Testis (tissue), 3 donors: ENCODE measurements around the gene ATRNL1. TPM values are rescaled to one million over a fixed set of nuclear protein-coding genes. Genes with fewer than 3 reads are reported as not detected.
"Not testable (repeated sequence)": the region's sequence is repeated elsewhere in the genome, so short reads cannot be mapped to it uniquely, and the experiment has no call there.

Source experiments
- DNase-seq: peaks from one replicate; pipeline ENCODE4 v3.0.0-alpha.2; 2019
- H3K27ac ChIP-seq, 2 donors: fragments of 200-600 bp; sonication (generic); one replicate each; pipeline ENCODE4 v1.5.1; 2019
- H3K27me3 ChIP-seq: fragments of 200-600 bp; sonication (generic); one replicate; pipeline ENCODE4 v1.5.1; 2019
- H3K36me3 ChIP-seq: fragments of 200-600 bp; sonication (generic); one replicate; pipeline ENCODE4 v1.5.1; 2017; ENCODE audit warnings: low read depth; ENCODE audit errors: missing control alignments
- H3K4me1 ChIP-seq: fragments of 200-600 bp; sonication (generic); one replicate; pipeline ENCODE4 v1.5.1; 2019
- H3K4me3 ChIP-seq, 2 donors: fragments of 200-600 bp; sonication (generic); one replicate each; pipeline ENCODE4 v1.5.1; 2017 to 2019
- H3K9me3 ChIP-seq: fragments of 200-600 bp; sonication (generic); one replicate; pipeline ENCODE4 v1.5.1; 2017
- CTCF ChIP-seq, 3 experiments: fragments of 450-650 bp in 2 of 3; fragments of 200-600 bp in 1 of 3; sonication (generic) in 1 of 3; IDR thresholded peaks; one replicate each; pipeline ENCODE4 v1.5.1; 2016 to 2019; ENCODE audit warnings: antibody characterized with exemption in 3 of 3, mild to moderate bottlenecking in 2 of 3, moderate library complexity in 1 of 3
- POLR2A ChIP-seq: fragments of 450-650 bp; IDR thresholded peaks from one replicate; pipeline ENCODE4 v1.6.1; 2017; ENCODE audit warnings: antibody characterized with exemption, mild to moderate bottlenecking, moderate library complexity
- whole genome bisulfite sequencing, 2 donors: methylation state at CpG; one replicate each; pipeline ENCODE4 v1.1.5; 2018; 5-methylcytosine and 5-hydroxymethylcytosine counted together
- intact Hi-C: fragments of 100-400 bp; cut with DNase I; formaldehyde crosslinking; loops from one replicate; pipeline ENCODE4 v1.15.1; 2023; ENCODE audit warnings: low total_unique reads
- polyA plus RNA-seq: library from polyadenylated mRNA; stranded (reverse); fragments of 350-450 nt; fragmentation: Illumina TruSeq; extraction: RNeasy Lipid Tissue Mini Kit (QIAGEN cat#74804); gene quantifications from one replicate; pipeline ENCODE4 v1.2.3, GENCODE V29; 2014; ENCODE audit warnings: low read depth, low replicate concordance; ENCODE audit not compliant: insufficient read depth
- total RNA-seq, 2 donors: library from RNA; depleted of rRNA; stranded (reverse); fragments of >200 nt; gene quantifications; one replicate each; pipeline ENCODE4 v1.2.3, GENCODE V29; 2016

ATRNL1 gene
- total and polyA plus RNA-seq, 3 donors from 2014 or later = 32.4 to 61.3 (median 45.7) TPM

GRCh38 chr10:115814542-115814941 lies 721.4 kb downstream of the ATRNL1 start:
- H3K27ac ChIP-seq = no peak overlapping the region
- no peak for TF ChIP-seq POLR2A
- no peak for TF ChIP-seq CTCF (IDR thresholded peaks at IDR 0.05)
- 33 to 43% methylated on average over 2 of the region's 2 CpGs for WGBS, 2 donors
- no peaks in the 10 kb centered on the region for H3K9me3 ChIP-seq
- no peaks in the 10 kb centered on the region for H3K36me3 ChIP-seq
- H3K27me3 ChIP-seq = no peaks in the 10 kb centered on the region
- no peak for DNase-seq
- H3K4me3 ChIP-seq = no peak overlapping the region
- intact Hi-C loops = no loop called here
- no peaks in the 10 kb centered on the region for H3K4me1 ChIP-seq

GRCh38 chr10:115818012-115818411 lies 724.8 kb downstream of the ATRNL1 start:
- Histone ChIP-seq H3K36me3 (no peaks in the 10 kb centered on the region), H3K4me1 (no peaks in the 10 kb centered on the region), H3K4me3 (no peak overlapping the region), H3K27ac (no peak overlapping the region), H3K9me3 (no peaks in the 10 kb centered on the region), H3K27me3 (no peaks in the 10 kb centered on the region)
- no peak for DNase-seq
- TF ChIP-seq CTCF (IDR thresholded peaks at IDR 0.05) (no peak), POLR2A (no peak)
- WGBS, 2 donors = 46 to 47% methylated on average over 2 of the region's 2 CpGs
- intact Hi-C loops = no loop called here

- Histone ChIP-seq H3K4me1 (no peaks in the 10 kb centered on the region), H3K4me3 (no peak overlapping the region), H3K36me3 (no peaks in the 10 kb centered on the region), H3K27ac (no peak overlapping the region), H3K27me3 (no peaks in the 10 kb centered on the region), H3K9me3 (no peaks in the 10 kb centered on the region)
- intact Hi-C loops = no loop called here
- WGBS, 2 donors = 87 to 89% methylated on average over 9 of the region's 9 CpGs
- no peak for DNase-seq
- TF ChIP-seq CTCF (IDR thresholded peaks at IDR 0.05) = no peak
- no peak for TF ChIP-seq POLR2A
These were observed 733.2 kb downstream of the ATRNL1 start for GRCh38 chr10:115826396-115826795.

- Histone ChIP-seq H3K27me3 (no peaks in the 10 kb centered on the region), H3K36me3 (no peaks in the 10 kb centered on the region), H3K4me3 (no peak overlapping the region), H3K9me3 (no peaks in the 10 kb centered on the region), H3K27ac (no peak overlapping the region), H3K4me1 (no peaks in the 10 kb centered on the region)
- intact Hi-C loops = no loop called here
- WGBS, 2 donors = 92 to 96% methylated on average over 6 of the region's 6 CpGs
- TF ChIP-seq POLR2A (no peak), CTCF (IDR thresholded peaks at IDR 0.05) (no peak)
- DNase-seq = no peak
These were observed 734.3 kb downstream of the ATRNL1 start for GRCh38 chr10:115827231-115828009.

- H3K4me1 ChIP-seq, H3K36me3 ChIP-seq, intact Hi-C loops, H3K27me3 ChIP-seq, H3K4me3 ChIP-seq, DNase-seq, H3K9me3 ChIP-seq, H3K27ac ChIP-seq: not testable (repeated sequence)
- WGBS, 2 donors = 91 to 92% methylated on average over 4 of the region's 4 CpGs
These were observed 735.0 kb downstream of the ATRNL1 start for GRCh38 chr10:115828182-115828581.
